ENCODE results near the gene HSPB3. TPM values are rescaled to one million over a fixed set of nuclear protein-coding genes. Genes with fewer than 3 reads are reported as not detected.

The HSPB3 gene
- total and polyA plus RNA-seq, 8 donors, result 0.21 to 1.1 (median 0.29) TPM; not detected in 4

DNA sequence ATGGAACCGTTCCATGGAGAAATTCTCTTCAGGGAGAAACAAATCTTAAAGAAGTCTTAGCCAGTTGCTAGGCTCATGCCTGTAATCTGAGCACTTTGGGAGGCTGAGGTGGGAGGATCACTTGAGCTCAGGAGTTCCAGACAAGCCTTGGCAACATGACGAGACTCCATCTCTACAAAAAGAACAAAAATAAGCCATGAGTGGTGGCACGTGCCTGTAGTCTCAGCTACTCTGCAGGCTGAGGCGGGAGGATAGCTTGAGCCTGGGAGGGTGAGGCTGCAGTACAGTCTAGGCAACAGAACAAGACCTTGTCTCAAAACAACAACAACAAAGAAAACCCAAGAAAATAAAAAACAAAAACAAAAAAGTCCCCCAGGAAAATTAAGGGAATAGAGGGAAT is 8.2 kb downstream of the HSPB3 start:
- TF ChIP-seq, protein P1, sequence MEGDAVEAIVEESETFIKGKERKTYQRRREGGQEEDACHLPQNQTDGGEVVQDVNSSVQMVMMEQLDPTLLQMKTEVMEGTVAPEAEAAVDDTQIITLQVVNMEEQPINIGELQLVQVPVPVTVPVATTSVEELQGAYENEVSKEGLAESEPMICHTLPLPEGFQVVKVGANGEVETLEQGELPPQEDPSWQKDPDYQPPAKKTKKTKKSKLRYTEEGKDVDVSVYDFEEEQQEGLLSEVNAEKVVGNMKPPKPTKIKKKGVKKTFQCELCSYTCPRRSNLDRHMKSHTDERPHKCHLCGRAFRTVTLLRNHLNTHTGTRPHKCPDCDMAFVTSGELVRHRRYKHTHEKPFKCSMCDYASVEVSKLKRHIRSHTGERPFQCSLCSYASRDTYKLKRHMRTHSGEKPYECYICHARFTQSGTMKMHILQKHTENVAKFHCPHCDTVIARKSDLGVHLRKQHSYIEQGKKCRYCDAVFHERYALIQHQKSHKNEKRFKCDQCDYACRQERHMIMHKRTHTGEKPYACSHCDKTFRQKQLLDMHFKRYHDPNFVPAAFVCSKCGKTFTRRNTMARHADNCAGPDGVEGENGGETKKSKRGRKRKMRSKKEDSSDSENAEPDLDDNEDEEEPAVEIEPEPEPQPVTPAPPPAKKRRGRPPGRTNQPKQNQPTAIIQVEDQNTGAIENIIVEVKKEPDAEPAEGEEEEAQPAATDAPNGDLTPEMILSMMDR (IDR thresholded peaks at IDR 0.05), result no peak
- DNase-seq (no peak), ATAC-seq (no peak)
- intact Hi-C loops (cut with DNase I), result no loop called here
- no peaks in the 10 kb centered on the region for H3K27me3 ChIP-seq
- peaks cover 0 to 8% of the 10 kb centered on the region in 2 donors for H3K9me3 ChIP-seq
- no peak overlapping the region for H3K27ac ChIP-seq
- H3K36me3 ChIP-seq, result no peaks in the 10 kb centered on the region
- H3K4me3 ChIP-seq, result no peak overlapping the region
- H3K4me1 ChIP-seq, result no peaks in the 10 kb centered on the region

DNA sequence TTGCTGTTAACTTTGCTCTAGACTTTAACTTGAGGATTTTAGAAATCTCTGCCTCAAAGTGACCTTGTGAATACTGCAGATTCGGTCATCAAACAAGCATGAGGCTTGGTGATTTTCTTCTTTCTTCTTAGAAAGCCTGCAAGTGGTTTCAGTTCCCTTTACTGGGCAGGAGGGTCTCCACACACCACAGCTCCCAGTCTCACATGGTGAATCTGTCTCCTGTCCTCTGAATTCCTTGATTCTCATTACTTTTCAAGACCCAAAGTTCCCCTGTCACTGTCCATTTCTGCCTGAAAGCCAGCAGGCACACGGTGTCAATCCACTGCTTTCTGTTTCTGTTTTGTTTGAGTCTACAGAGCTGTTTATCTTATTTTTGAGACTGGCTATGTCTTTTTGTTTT is 14.1 kb downstream of the HSPB3 start:
- Histone ChIP-seq H3K4me3 (no peak overlapping the region), H3K27ac (peak overlapping the region in 1 of 2 donors; percentile 22), H3K9me3 (peaks cover 0 to 3% of the 10 kb centered on the region in 2 donors), H3K27me3 (no peaks in the 10 kb centered on the region), H3K36me3 (no peaks in the 10 kb centered on the region), H3K4me1 (peaks cover 0 to 4% of the 10 kb centered on the region in 2 donors)
- TF ChIP-seq, protein P1 (IDR thresholded peaks at IDR 0.05), result no peak
- intact Hi-C loops (cut with DNase I), result no loop called here
- ATAC-seq, result no peak
- DNase-seq, result no peak

DNA sequence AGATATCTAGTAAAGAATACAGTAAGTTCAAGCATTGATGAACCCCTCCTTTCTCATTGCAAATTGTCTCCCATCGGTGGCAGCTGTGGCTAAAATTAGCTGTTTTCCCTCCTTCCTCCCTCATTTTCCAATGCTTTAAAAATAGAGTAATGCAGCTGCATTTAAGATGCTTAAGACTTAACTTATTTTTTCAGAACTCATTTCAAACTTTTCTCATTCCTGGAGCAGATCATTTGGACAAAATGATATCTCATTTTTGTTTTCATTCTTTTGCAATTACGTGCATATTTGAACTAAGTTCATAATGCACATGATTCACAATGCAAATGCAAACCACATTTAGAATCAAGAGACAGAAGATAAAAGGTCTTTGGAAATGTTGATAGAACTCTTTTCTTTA is 14.6 kb downstream of the HSPB3 start:
- intact Hi-C loops (cut with DNase I), result no loop called here
- TF ChIP-seq, protein P1 (IDR thresholded peaks at IDR 0.05), result no peak
- no peaks in the 10 kb centered on the region for H3K36me3 ChIP-seq
- no peak for ATAC-seq
- peaks cover 0 to 4% of the 10 kb centered on the region in 2 donors for H3K4me1 ChIP-seq
- DNase-seq, result no peak
- peaks cover 0 to 3% of the 10 kb centered on the region in 2 donors for H3K9me3 ChIP-seq
- H3K4me3 ChIP-seq, result no peak overlapping the region
- peak overlapping the region in 1 of 2 donors; percentile 22 for H3K27ac ChIP-seq
- H3K27me3 ChIP-seq, result no peaks in the 10 kb centered on the region

DNA sequence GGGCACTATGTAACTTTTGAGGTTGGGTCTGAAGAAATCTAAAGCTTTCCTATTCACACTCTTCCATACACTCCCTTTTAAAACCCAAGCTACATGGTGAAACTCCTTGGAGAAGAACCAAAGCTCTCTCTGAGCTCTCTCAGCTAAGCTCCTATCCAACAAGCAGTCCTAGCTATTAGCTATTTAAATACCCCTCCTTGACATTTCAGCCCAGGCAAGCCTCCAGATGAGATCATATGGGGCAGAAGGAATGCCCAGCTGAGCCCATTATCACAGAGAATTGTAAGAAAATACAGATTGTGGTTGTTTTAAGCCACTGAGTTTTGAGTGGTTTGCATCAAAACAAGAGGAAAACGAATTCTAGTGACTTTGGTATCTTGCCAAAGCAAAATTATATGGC is 15.2 kb downstream of the HSPB3 start:
- ATAC-seq (peak; percentile 55), DNase-seq (no peak)
- intact Hi-C loops (cut with DNase I), result no loop called here
- Histone ChIP-seq H3K9me3 (peaks cover 0 to 3% of the 10 kb centered on the region in 2 donors), H3K36me3 (no peaks in the 10 kb centered on the region), H3K4me1 (peaks cover 0 to 4% of the 10 kb centered on the region in 2 donors), H3K27ac (no peak overlapping the region), H3K27me3 (no peaks in the 10 kb centered on the region), H3K4me3 (no peak overlapping the region)
- TF ChIP-seq, protein P1 (IDR thresholded peaks at IDR 0.05), result no peak

DNA sequence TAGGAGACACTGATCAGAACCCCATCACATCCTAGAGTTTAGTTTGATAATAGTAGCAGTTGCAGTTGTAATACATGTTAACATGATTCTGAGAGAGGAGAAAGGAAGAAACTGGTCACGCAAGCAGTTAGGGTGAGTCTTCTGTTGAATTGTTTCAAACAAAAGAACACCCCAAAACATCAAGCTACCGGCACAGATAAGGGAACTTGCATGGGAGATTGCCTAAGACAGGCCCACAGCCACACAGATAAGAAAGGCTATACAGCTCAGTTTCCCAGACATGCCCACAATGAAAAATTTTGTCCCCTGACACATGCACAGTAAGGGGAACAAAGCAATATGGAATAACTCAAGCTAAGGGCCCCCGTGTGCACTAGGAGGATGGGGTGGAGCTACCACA is 15.9 kb downstream of the HSPB3 start:
- Histone ChIP-seq H3K4me3 (no peak overlapping the region), H3K36me3 (no peaks in the 10 kb centered on the region), H3K27me3 (no peaks in the 10 kb centered on the region), H3K4me1 (peaks cover 0 to 4% of the 10 kb centered on the region in 2 donors), H3K27ac (no peak overlapping the region), H3K9me3 (peaks cover 0 to under 1% of the 10 kb centered on the region in 2 donors)
- TF ChIP-seq, protein P1 (IDR thresholded peaks at IDR 0.05), result no peak
- intact Hi-C loops (cut with DNase I), result no loop called here
- DNase-seq, result no peak
- ATAC-seq, result no peak

Measured in left lung (tissue), 10 donors.